Spinal cord (tissue), 10 donors: Measurements from ENCODE around the gene SS18L1. TPM values are rescaled to one million over a fixed set of nuclear protein-coding genes. Genes with fewer than 3 reads are reported as not detected.
A peak's percentile ranks its signal among the peaks of the same experiment; 100 is the strongest.

Experiments
- DNase-seq, 6 donors: peaks; one replicate each; pipeline versions ENCODE4 v3.0.0 to v3.0.0-alpha.2; 2013 to 2015; ENCODE audit warnings: low spot score in 6 of 6, low read depth in 4 of 6
- H3K27ac ChIP-seq: one replicate; pipeline ENCODE4 v1.5.1; 2013; ENCODE audit warnings: low read depth, low read length, control low read depth
- H3K27me3 ChIP-seq: one replicate; pipeline ENCODE4 v1.6.1; 2013; ENCODE audit warnings: low read length; ENCODE audit not compliant: control insufficient read depth, insufficient read depth
- H3K36me3 ChIP-seq: one replicate; pipeline ENCODE4 v1.6.1; 2013; ENCODE audit warnings: low read length; ENCODE audit not compliant: control insufficient read depth, insufficient read depth
- H3K4me1 ChIP-seq: one replicate; pipeline ENCODE4 v1.6.1; 2013; ENCODE audit warnings: low read length; ENCODE audit not compliant: control insufficient read depth, insufficient read depth
- H3K4me3 ChIP-seq: one replicate; pipeline ENCODE4 v1.5.1; 2013; ENCODE audit warnings: low read depth, low read length, control low read depth
- H3K9me3 ChIP-seq: one replicate; pipeline ENCODE4 v1.6.1; 2013; ENCODE audit warnings: low read length; ENCODE audit not compliant: control insufficient read depth, insufficient read depth
- WGBS: methylation state at CpG from one replicate; pipeline ENCODE4 v1.1.5; 2013; ENCODE audit warnings: missing lambda C conversion rate; ENCODE audit not compliant: insufficient coverage; 5-methylcytosine and 5-hydroxymethylcytosine counted together
- polyA plus RNA-seq, 2 donors: library from polyadenylated mRNA; unstranded; fragments of 120-200 nt; gene quantifications; one replicate each; pipeline ENCODE4 v1.2.1, GENCODE V29; 2013; ENCODE audit not compliant: insufficient read length in 2 of 2
- total RNA-seq, 2 donors: library from RNA; depleted of rRNA in 1 of 2; stranded (reverse); fragments of 120-200 nt in 1 of 2; fragments of >200 nt in 1 of 2; gene quantifications; one replicate each; pipeline versions ENCODE4 v1.2.3 to v1.2.4, GENCODE V29; 2013 to 2014
- donor health status: healthy.

The SS18L1 gene
- total and polyA plus RNA-seq, 4 donors = 21.5 to 58.2 (median 47.5) TPM

DNA sequence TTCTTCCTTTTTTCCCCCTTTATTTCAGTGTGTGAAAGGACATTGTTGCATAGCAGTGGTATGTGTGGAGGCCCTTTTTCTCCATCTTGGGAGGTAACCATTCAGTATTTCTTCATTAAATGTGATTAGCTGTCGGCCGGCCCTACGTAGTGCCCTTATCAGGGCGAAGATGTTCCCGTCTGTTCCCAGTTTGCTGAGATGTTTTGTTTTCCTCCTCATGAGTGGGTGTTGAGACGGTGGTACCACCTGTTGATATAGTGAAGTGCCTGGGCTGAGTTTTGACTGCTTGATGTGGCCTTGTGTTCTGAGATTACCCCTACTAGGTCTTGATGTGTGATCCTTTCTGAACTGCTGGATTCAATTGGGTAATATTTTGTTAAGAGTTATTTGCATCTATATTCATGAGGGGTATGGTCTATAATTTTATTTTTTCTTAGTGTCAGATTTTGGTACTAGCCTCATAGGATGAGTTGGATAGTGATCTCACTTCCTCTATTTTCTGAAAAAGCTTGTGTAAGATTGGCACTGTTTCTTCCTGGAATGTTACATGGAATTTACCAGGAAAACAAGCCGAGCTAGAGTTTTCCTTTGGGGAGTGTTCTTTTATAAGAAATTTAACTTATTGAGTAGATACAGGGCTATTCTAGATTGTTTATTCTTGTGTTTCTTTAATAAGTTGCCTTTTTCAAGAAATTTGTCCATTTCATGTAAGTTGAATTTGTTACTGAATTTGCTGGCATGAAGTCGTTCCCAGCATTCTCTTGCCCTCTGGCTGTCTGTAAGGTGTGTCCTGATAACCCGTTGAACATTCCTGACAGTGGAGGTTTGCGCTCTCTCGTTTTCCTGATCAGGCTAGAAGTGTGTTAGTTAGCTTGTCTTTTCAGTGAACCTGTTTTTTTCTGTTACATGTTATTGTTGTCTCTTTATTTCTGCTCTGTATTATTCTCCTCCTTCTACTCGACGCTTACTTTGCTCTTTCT is 43.6 kb downstream of the SS18L1 start:
- Histone ChIP-seq H3K27me3 (no peaks in the 10 kb centered on the region), H3K36me3 (peaks cover 22% of the 10 kb centered on the region), H3K9me3 (no peaks in the 10 kb centered on the region), H3K27ac (no peak overlapping the region), H3K4me3 (no peak overlapping the region), H3K4me1 (peaks cover 13% of the 10 kb centered on the region)
- DNase-seq = no peak
- WGBS = 92% methylated on average over 10 of the region's 13 CpGs

GRCh38 chr20:62190639-62191411 is 47.3 kb downstream of the SS18L1 start:
- Histone ChIP-seq H3K4me3 (no peak overlapping the region), H3K4me1 (peaks cover 6% of the 10 kb centered on the region), H3K36me3 (peaks cover 42% of the 10 kb centered on the region), H3K27ac (no peak overlapping the region), H3K27me3 (no peaks in the 10 kb centered on the region), H3K9me3 (no peaks in the 10 kb centered on the region)
- 80% methylated on average over 17 of the region's 25 CpGs for WGBS
- no peak for DNase-seq

DNA sequence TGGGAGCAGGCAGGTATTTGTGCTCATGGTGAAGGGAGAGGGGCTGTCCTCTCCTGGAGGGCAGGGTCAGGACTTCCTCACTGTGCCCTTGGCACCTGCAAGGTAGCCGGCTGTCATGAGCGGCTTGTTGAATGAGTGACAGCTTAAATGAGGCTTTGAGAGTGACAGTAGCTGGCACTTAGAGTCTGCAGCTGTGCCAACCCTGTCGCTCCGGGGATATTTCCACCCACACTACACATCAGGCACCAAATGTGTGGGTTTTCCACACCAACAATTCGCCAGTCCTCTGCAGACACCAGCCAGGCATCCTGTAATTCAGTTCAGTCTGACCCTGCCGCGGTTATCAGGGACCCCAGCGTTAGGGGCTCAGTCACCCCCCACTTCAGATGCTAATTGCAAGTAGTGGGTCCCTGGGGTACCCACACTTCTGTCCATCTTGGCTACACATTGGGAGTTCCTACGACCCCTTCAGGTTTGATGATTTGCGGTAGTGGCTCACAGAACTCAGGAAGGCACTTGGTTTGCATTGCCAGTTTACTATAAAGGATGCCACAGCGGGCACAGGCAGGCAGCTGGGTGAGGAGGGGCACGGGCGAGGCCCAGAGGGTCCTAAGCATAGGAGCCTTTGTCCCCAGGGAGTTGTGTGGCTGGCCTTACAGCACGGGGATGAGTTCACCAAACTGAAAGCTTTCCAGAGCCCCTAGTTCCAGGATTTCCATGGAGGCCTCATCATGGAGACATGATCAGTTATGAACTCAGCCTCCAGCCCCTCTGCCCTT is 48.4 kb downstream of the SS18L1 start:
- WGBS = 89% methylated on average over 13 of the region's 14 CpGs

GRCh38 chr20:62192635-62193034 is 49.1 kb downstream of the SS18L1 start:
- 89% methylated on average over 8 of the region's 10 CpGs for WGBS
- Histone ChIP-seq H3K4me1 (peaks cover 6% of the 10 kb centered on the region), H3K4me3 (no peak overlapping the region), H3K27me3 (no peaks in the 10 kb centered on the region), H3K9me3 (no peaks in the 10 kb centered on the region), H3K27ac (no peak overlapping the region), H3K36me3 (peaks cover 51% of the 10 kb centered on the region)
- no peak for DNase-seq

More for the DNA sequence above, 48.4 kb downstream of the SS18L1 start:
- Histone ChIP-seq H3K27me3 (no peaks in the 10 kb centered on the region), H3K9me3 (no peaks in the 10 kb centered on the region), H3K27ac (no peak overlapping the region), H3K36me3 (peaks cover 50% of the 10 kb centered on the region), H3K4me3 (no peak overlapping the region), H3K4me1 (peaks cover 6% of the 10 kb centered on the region)
- DNase-seq = peak in 1 of 6 donors; percentile 12

DNA sequence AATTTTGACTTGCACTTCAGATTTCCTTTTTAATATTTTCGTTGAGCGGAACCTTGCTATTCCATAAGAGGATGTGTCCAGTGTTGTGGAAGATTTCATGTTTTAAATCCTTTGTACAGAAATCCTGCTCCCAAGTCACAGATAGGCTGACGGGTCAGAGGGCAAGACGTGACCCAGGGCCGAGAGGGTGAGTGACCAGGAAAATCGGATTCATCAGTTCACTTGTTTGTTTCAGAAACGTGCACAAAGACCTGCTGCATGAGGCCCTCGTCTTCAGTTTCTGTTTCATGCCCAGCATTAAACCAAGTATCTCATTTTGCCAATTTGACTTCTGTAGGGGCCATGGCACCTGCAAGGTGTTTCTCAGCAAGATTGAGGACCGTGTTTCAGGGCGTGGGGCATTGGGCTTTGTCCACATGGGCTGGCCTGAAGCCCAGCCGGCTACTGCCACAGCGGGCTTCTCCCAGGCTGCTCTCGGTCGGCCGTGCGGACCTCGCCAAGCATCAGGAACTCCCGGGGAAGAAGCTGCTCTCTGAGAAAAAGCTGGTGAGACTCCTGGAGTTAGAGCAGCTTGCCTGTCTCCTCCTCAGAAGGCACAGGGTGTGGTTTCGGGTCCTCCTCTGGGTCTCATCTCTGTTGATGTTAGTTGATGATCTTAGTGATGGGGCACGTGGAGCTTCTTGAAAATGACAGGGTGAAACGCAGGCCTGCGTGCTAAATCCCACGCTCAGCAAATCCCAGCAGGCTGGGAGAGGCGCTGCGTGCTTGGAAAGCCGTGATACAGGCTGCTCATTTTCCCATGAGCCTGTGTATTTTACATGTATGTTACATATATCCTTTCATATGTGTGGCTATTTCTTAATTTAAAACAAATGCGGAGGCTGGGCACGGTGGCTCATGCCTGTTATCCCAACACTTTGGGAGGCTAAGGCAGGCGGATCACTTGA is 49.8 kb downstream of the SS18L1 start:
- no peaks in the 10 kb centered on the region for H3K9me3 ChIP-seq
- no peaks in the 10 kb centered on the region for H3K27me3 ChIP-seq
- no peak for DNase-seq
- no peak overlapping the region for H3K27ac ChIP-seq
- H3K4me1 ChIP-seq = peaks cover 6% of the 10 kb centered on the region
- no peak overlapping the region for H3K4me3 ChIP-seq
- H3K36me3 ChIP-seq = peaks cover 58% of the 10 kb centered on the region
- 86% methylated on average over 19 of the region's 29 CpGs for WGBS

- H3K27ac ChIP-seq = no peak overlapping the region
- 74% methylated on average over 4 of the region's 8 CpGs for WGBS
- no peak for DNase-seq
Measured at GRCh38 chr20:62195075-62195405, 51.5 kb downstream of the SS18L1 start.

GRCh38 chr20:62195736-62196135 is 52.2 kb downstream of the SS18L1 start:
- Histone ChIP-seq H3K36me3 (peaks cover 70% of the 10 kb centered on the region), H3K4me1 (peaks cover 6% of the 10 kb centered on the region), H3K4me3 (no peak overlapping the region), H3K27ac (no peak overlapping the region), H3K27me3 (no peaks in the 10 kb centered on the region), H3K9me3 (no peaks in the 10 kb centered on the region)
- 96% methylated on average over 10 of the region's 10 CpGs for WGBS
- DNase-seq = no peak

More at GRCh38 chr20:62195075-62195405, 51.5 kb downstream of the SS18L1 start:
- Histone ChIP-seq H3K27me3 (no peaks in the 10 kb centered on the region), H3K36me3 (peaks cover 68% of the 10 kb centered on the region), H3K4me3 (no peak overlapping the region), H3K9me3 (no peaks in the 10 kb centered on the region), H3K4me1 (peaks cover 6% of the 10 kb centered on the region)

GRCh38 chr20:62196286-62196685 is 52.7 kb downstream of the SS18L1 start:
- peaks cover 70% of the 10 kb centered on the region for H3K36me3 ChIP-seq
- WGBS = no CpG with 5 or more reads among the region's 10 CpGs

More at GRCh38 chr20:62196286-62196685, 52.7 kb downstream of the SS18L1 start:
- Histone ChIP-seq H3K27ac (no peak overlapping the region), H3K27me3 (no peaks in the 10 kb centered on the region), H3K4me1 (peaks cover 6% of the 10 kb centered on the region), H3K9me3 (no peaks in the 10 kb centered on the region), H3K4me3 (no peak overlapping the region)
- DNase-seq = no peak
